Osteocyte (in vitro differentiated cells): Measurements from ENCODE around the gene PXDC1. TPM values are rescaled to one million over a fixed set of nuclear protein-coding genes. Genes with fewer than 3 reads are reported as not detected.

Experiments used
- DNase-seq: peaks from one replicate; pipeline ENCODE4 v3.0.0; 2021; ENCODE audit warnings: mixed read lengths; ENCODE audit not compliant: unreplicated experiment; ENCODE audit errors: extremely low spot score
- H3K27ac Mint-ChIP-seq: one replicate; pipeline ENCODE4 v1.8.0; 2021; ENCODE audit warnings: mild to moderate bottlenecking, mixed read lengths; ENCODE audit not compliant: unreplicated experiment
- H3K27me3 Mint-ChIP-seq: one replicate; pipeline ENCODE4 v1.8.0; 2021; ENCODE audit warnings: mixed read lengths; ENCODE audit not compliant: unreplicated experiment
- H3K36me3 Mint-ChIP-seq: one replicate; pipeline ENCODE4 v1.8.0; 2021; ENCODE audit warnings: mixed read lengths; ENCODE audit not compliant: unreplicated experiment
- H3K4me1 Mint-ChIP-seq: one replicate; pipeline ENCODE4 v1.8.0; 2021; ENCODE audit warnings: mixed read lengths; ENCODE audit not compliant: unreplicated experiment
- H3K4me3 Mint-ChIP-seq: one replicate; pipeline ENCODE4 v1.8.0; 2021; ENCODE audit warnings: mild to moderate bottlenecking, moderate library complexity, mixed read lengths; ENCODE audit not compliant: unreplicated experiment
- H3K9me3 Mint-ChIP-seq: one replicate; pipeline ENCODE4 v1.8.0; 2021; ENCODE audit warnings: mixed read lengths; ENCODE audit not compliant: unreplicated experiment
- total RNA-seq: library from RNA; stranded (reverse); gene quantifications from 2 replicates; pipeline ENCODE4 v1.2.1, GENCODE V29; 2021
- TF ChIP-seq, protein P1 (sequence below): fragments of 200-600 bp; sonication (generic); IDR thresholded peaks from 2 replicates; pipeline ENCODE4 v1.5.0; 2021; ENCODE audit warnings: antibody characterized with exemption, mild to moderate bottlenecking, moderate library complexity

Gene PXDC1
- total RNA-seq, 1 donor from 2014 or later: 129 TPM

DNA sequence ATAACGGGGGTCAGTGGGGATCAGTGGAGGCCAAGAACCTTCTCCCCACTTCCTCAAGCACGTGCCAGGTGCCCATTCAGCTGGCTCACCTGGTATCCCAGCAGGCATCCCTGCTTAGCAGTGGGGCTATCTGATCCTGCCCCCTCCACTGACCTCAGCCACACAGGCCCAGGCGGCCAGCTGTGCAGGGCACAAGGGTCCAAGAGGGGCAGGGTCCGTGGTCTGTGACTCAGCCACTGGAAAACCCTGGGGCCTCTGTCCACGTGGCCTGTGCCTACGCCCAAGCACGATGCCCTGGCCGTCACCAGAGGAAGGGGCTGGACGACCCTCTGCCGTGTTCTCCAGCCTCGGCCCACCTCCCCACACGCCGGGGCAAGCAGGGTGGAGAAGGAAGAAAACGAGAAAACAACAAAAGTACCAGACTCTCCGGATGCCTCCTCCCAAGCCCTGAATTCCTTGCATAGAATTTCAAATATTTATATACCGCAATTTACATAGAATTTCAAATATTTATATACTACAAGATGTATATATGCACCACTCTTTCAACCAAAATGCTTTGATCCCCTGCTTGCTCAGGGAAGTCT is 12.1 kb downstream of the PXDC1 start:
- H3K4me1 Mint-ChIP-seq: peaks cover 81% of the 10 kb centered on the region
- H3K27ac Mint-ChIP-seq: peak overlapping the region; percentile 87
- H3K9me3 Mint-ChIP-seq: peaks cover 5% of the 10 kb centered on the region
- TF ChIP-seq, protein P1, sequence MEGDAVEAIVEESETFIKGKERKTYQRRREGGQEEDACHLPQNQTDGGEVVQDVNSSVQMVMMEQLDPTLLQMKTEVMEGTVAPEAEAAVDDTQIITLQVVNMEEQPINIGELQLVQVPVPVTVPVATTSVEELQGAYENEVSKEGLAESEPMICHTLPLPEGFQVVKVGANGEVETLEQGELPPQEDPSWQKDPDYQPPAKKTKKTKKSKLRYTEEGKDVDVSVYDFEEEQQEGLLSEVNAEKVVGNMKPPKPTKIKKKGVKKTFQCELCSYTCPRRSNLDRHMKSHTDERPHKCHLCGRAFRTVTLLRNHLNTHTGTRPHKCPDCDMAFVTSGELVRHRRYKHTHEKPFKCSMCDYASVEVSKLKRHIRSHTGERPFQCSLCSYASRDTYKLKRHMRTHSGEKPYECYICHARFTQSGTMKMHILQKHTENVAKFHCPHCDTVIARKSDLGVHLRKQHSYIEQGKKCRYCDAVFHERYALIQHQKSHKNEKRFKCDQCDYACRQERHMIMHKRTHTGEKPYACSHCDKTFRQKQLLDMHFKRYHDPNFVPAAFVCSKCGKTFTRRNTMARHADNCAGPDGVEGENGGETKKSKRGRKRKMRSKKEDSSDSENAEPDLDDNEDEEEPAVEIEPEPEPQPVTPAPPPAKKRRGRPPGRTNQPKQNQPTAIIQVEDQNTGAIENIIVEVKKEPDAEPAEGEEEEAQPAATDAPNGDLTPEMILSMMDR: no peak
- no peaks in the 10 kb centered on the region for H3K27me3 Mint-ChIP-seq
- H3K36me3 Mint-ChIP-seq: peaks cover 43% of the 10 kb centered on the region
- no peak for DNase-seq
- no peak overlapping the region for H3K4me3 Mint-ChIP-seq

- DNase-seq: no peak
- Mint-ChIP-seq H3K9me3 (peaks cover 5% of the 10 kb centered on the region), H3K4me1 (peaks cover 81% of the 10 kb centered on the region), H3K4me3 (no peak overlapping the region), H3K27ac (peak overlapping the region; percentile 87), H3K27me3 (no peaks in the 10 kb centered on the region), H3K36me3 (peaks cover 50% of the 10 kb centered on the region)
- TF ChIP-seq, protein P1: no peak
Observed at GRCh38 chr6:3738381-3739131, 13.0 kb downstream of the PXDC1 start.

DNA sequence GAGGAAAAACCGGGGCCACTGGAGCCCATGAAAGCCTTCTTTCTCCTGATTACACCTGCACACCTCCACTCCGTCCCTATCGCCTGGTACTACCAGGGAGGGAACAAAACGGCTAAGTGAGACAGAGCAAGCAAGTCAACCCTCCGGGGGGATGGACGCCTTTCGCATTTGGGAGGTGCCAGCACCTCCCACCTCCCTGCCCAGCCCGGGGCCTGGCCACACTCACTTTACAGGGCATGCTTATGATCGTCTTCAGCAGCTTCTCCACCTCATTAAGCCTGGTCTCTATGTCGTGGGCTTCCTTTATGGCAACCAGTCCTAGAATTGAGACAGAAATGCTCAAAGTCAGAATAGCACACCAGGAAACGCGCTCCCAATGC is 13.7 kb downstream of the PXDC1 start:
- Mint-ChIP-seq H3K27ac (peak overlapping the region; percentile 44), H3K9me3 (peaks cover 5% of the 10 kb centered on the region), H3K27me3 (no peaks in the 10 kb centered on the region), H3K4me3 (no peak overlapping the region), H3K36me3 (peaks cover 57% of the 10 kb centered on the region), H3K4me1 (peaks cover 78% of the 10 kb centered on the region)
- TF ChIP-seq, protein P1: no peak
- no peak for DNase-seq

DNA sequence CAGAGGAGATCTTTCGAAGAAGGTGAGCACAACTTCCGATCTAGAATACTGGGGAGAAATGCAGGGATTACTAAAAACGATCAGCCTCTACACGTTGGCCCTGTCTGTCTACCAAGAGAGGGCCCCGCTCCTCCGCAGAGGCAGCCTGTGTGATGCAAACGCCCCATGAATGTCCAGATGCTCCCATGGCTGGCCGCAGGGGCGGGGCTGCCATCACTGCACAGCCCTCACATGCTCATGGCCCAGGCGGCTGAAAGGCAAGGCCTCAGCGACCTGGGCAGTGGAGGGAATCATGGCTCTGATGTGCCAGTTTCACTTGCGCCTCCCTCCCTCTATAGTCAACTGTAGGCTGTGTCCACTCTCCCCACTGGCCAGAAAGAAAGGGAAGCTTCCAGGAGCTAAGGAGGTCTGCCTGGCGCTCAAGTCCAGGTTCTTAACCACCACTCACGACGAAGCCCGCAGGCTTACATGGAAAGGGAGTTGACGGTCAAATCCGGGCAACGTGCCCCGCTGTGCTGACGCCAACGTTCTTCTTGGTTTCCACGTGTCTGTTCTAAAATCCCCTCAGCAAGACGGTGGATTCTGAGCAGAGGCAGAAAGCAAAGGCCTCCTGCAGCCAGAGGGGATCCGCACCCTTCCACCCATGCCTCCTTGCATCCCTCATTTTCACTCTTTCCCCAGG is 14.2 kb downstream of the PXDC1 start:
- peaks cover 78% of the 10 kb centered on the region for H3K4me1 Mint-ChIP-seq
- no peak for DNase-seq
- H3K27me3 Mint-ChIP-seq: no peaks in the 10 kb centered on the region
- H3K36me3 Mint-ChIP-seq: peaks cover 61% of the 10 kb centered on the region
- H3K9me3 Mint-ChIP-seq: peaks cover 5% of the 10 kb centered on the region
- H3K4me3 Mint-ChIP-seq: no peak overlapping the region
- H3K27ac Mint-ChIP-seq: peak overlapping the region; percentile 44
- TF ChIP-seq, protein P1: no peak

- Mint-ChIP-seq H3K27ac (no peak overlapping the region), H3K36me3 (peaks cover 64% of the 10 kb centered on the region), H3K27me3 (no peaks in the 10 kb centered on the region), H3K9me3 (peaks cover 5% of the 10 kb centered on the region), H3K4me3 (no peak overlapping the region), H3K4me1 (peaks cover 65% of the 10 kb centered on the region)
- TF ChIP-seq, protein P1: no peak
- no peak for DNase-seq
Observed at GRCh38 chr6:3735029-3735605, 16.4 kb downstream of the PXDC1 start.
